ENCODE measurements around the gene GHRL. TPM values are rescaled to one million over a fixed set of nuclear protein-coding genes. Genes with fewer than 3 reads are reported as not detected.

Gene GHRL
- total RNA-seq, 1 donor from 2014 or later: not detected

DNA sequence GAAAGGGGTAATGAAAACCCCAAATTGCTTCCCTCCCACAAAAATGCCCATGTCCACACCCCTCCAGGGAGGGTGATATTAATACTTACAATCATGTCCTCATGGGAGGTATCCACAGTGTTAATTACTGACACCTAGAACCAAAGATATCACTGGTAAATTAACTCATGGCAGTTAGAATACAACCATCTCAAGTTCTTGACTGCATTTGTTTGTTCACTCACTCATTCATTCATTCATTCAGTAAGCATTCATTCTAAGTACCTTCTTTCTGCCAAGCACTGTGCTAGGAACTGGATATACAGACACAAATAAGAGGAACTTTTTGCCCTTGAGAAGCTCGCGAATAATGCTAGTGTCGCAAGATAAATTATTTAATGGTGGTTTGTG is 25.2 kb upstream of the GHRL start:
- Histone ChIP-seq H3K36me3 (no peaks in the 10 kb centered on the region), H3K4me2 (no peak overlapping the region)

DNA sequence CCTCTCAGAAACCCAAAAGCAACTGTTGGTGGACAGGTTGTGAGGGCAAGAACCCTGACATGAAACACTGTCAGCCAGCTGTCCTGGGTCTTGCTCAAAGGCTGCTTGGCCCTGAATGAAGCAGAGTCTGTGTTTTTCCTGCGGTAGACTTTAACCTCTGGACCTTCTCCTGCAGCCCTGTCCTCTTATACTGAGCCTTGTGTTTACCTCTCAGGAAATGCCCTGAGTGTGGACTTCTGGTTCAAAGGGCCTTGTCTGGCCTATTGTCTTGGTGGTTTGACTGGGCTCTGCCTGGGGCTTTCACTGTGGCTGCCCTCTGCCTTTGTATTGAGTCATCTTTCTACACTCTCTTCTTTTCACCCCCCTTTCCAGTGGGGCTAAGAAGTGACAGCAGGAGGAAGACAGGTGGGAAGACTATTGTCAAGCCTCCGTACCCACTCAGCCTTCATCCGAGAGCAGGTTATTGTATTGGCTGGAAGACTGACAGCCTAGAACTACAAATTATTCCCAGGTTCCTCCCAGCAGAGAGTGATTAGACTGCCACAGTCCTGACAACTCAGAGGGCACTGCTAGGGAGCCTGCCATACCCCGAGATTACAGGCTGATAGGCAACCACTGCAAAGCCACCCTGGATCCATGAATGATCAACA is 24.7 kb upstream of the GHRL start:
- no peaks in the 10 kb centered on the region for H3K4me1 ChIP-seq
- no peak overlapping the region for H3K4me2 ChIP-seq
- H3K36me3 Mint-ChIP-seq: peaks cover 5% of the 10 kb centered on the region
- H3K4me3 ChIP-seq: no peak overlapping the region
- H3K27ac ChIP-seq: no peak overlapping the region
- no peaks in the 10 kb centered on the region for H3K36me3 ChIP-seq
- H3K9me3 Mint-ChIP-seq: no peaks in the 10 kb centered on the region
- peaks cover 32% of the 10 kb centered on the region for H3K79me2 ChIP-seq (ENCODE audit: low read depth)
- peak overlapping the region; percentile 27 for H3K4me3 Mint-ChIP-seq
- H3K27ac Mint-ChIP-seq: no peak overlapping the region
- H3K27me3 ChIP-seq: no peaks in the 10 kb centered on the region
- peaks cover 4% of the 10 kb centered on the region for H3K27me3 Mint-ChIP-seq (ENCODE audit: insufficient read depth, low read depth)
- no peak for DNase-seq (ENCODE audit: low spot score)
- H3F3A ChIP-seq (ENCODE audit: low read depth): no peaks in the 10 kb centered on the region
- H2AFZ ChIP-seq (replicated peaks): no peak overlapping the region
- H3K9ac ChIP-seq: no peak overlapping the region
- H4K20me1 ChIP-seq (ENCODE audit: low read depth): peaks cover 6% of the 10 kb centered on the region
- no peaks in the 10 kb centered on the region for H3K9me3 ChIP-seq (ENCODE audit: low read depth)
- peaks cover 13% of the 10 kb centered on the region for H3K4me1 Mint-ChIP-seq
- TF ChIP-seq, protein P1, sequence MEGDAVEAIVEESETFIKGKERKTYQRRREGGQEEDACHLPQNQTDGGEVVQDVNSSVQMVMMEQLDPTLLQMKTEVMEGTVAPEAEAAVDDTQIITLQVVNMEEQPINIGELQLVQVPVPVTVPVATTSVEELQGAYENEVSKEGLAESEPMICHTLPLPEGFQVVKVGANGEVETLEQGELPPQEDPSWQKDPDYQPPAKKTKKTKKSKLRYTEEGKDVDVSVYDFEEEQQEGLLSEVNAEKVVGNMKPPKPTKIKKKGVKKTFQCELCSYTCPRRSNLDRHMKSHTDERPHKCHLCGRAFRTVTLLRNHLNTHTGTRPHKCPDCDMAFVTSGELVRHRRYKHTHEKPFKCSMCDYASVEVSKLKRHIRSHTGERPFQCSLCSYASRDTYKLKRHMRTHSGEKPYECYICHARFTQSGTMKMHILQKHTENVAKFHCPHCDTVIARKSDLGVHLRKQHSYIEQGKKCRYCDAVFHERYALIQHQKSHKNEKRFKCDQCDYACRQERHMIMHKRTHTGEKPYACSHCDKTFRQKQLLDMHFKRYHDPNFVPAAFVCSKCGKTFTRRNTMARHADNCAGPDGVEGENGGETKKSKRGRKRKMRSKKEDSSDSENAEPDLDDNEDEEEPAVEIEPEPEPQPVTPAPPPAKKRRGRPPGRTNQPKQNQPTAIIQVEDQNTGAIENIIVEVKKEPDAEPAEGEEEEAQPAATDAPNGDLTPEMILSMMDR (IDR thresholded peaks at IDR 0.05): no peak
- TF ChIP-seq EZH2phosphoT487 (IDR thresholded peaks at IDR 0.05): no peak
- TF ChIP-seq EZH2 (IDR thresholded peaks at IDR 0.05): no peak

More for the DNA sequence above, 25.2 kb upstream of the GHRL start:
- Mint-ChIP-seq H3K4me1 (peaks cover 13% of the 10 kb centered on the region), H3K27ac (no peak overlapping the region), H3K4me3 (no peak overlapping the region), H3K27me3 (ENCODE audit: insufficient read depth, low read depth) (peaks cover 9% of the 10 kb centered on the region), H3K9me3 (no peaks in the 10 kb centered on the region), H3K36me3 (peaks cover 5% of the 10 kb centered on the region)
- H3K27ac ChIP-seq: no peak overlapping the region
- H3K4me1 ChIP-seq: no peaks in the 10 kb centered on the region
- H2AFZ ChIP-seq (replicated peaks): no peak overlapping the region
- H3K9me3 ChIP-seq (ENCODE audit: low read depth): no peaks in the 10 kb centered on the region
- H3F3A ChIP-seq (ENCODE audit: low read depth): no peaks in the 10 kb centered on the region
- H4K20me1 ChIP-seq (ENCODE audit: low read depth): peaks cover 6% of the 10 kb centered on the region
- no peak overlapping the region for H3K9ac ChIP-seq
- no peak for TF ChIP-seq EZH2 (IDR thresholded peaks at IDR 0.05)
- TF ChIP-seq, protein P1 (IDR thresholded peaks at IDR 0.05): no peak
- no peak for TF ChIP-seq EZH2phosphoT487 (IDR thresholded peaks at IDR 0.05)
- peaks cover 32% of the 10 kb centered on the region for H3K79me2 ChIP-seq (ENCODE audit: low read depth)
- no peaks in the 10 kb centered on the region for H3K27me3 ChIP-seq
- no peak overlapping the region for H3K4me3 ChIP-seq
- DNase-seq (ENCODE audit: low spot score): no peak

DNA sequence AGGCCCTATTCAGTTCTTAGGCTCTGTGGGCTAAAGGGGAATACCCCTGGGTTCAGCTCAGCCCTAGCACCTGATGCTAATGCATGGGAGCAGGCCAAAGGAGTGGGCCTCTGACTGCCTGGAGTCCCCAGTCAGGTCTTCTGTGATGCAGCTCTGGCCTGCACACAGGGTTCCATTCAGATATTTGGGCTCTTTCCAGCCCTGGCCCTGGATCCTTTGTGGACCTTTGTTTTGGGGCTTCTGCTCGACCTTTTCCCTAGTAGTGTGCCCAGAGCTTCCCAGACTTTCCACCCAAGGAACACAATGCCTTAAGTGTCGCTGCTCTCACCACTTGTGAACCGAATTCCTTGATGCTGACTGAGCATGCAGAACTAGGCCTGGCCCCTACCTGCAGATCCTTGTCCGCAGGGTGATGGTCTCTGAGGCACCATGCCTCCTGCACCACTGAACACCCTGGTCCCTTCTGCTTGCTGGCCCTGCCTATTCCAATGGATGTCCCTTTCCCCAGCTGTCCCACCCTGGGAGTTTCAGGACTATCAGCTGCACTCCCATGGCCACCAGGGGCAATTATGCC is 23.1 kb upstream of the GHRL start:
- Mint-ChIP-seq H3K27ac (no peak overlapping the region), H3K27me3 (ENCODE audit: insufficient read depth, low read depth) (peaks cover 2% of the 10 kb centered on the region), H3K4me3 (no peak overlapping the region), H3K9me3 (no peaks in the 10 kb centered on the region), H3K4me1 (peaks cover 8% of the 10 kb centered on the region), H3K36me3 (peaks cover 7% of the 10 kb centered on the region)
- H3K27me3 ChIP-seq: no peaks in the 10 kb centered on the region
- peaks cover 6% of the 10 kb centered on the region for H4K20me1 ChIP-seq (ENCODE audit: low read depth)
- H3K4me1 ChIP-seq: no peaks in the 10 kb centered on the region
- no peak for TF ChIP-seq EZH2phosphoT487 (IDR thresholded peaks at IDR 0.05)
- no peak for TF ChIP-seq EZH2 (IDR thresholded peaks at IDR 0.05)
- TF ChIP-seq, protein P1 (IDR thresholded peaks at IDR 0.05): no peak
- no peaks in the 10 kb centered on the region for H3K9me3 ChIP-seq (ENCODE audit: low read depth)
- no peaks in the 10 kb centered on the region for H3F3A ChIP-seq (ENCODE audit: low read depth)
- H3K4me2 ChIP-seq: no peak overlapping the region
- no peak overlapping the region for H3K9ac ChIP-seq
- no peak for DNase-seq (ENCODE audit: low spot score)
- peaks cover 2% of the 10 kb centered on the region for H3K36me3 ChIP-seq
- H3K79me2 ChIP-seq (ENCODE audit: low read depth): peaks cover 32% of the 10 kb centered on the region
- no peak overlapping the region for H2AFZ ChIP-seq (replicated peaks)
- H3K4me3 ChIP-seq: no peak overlapping the region
- no peak overlapping the region for H3K27ac ChIP-seq
